GM10847 (cell line): ENCODE results near the gene ZNF646.

ENCODE experiments used
- POLR2A ChIP-seq: IDR thresholded peaks from 2 replicates; pipeline ENCODE4 v1.6.1; 2011; ENCODE audit not compliant: insufficient read length; ENCODE audit errors: extremely low read depth

The ZNF646 gene

DNA sequence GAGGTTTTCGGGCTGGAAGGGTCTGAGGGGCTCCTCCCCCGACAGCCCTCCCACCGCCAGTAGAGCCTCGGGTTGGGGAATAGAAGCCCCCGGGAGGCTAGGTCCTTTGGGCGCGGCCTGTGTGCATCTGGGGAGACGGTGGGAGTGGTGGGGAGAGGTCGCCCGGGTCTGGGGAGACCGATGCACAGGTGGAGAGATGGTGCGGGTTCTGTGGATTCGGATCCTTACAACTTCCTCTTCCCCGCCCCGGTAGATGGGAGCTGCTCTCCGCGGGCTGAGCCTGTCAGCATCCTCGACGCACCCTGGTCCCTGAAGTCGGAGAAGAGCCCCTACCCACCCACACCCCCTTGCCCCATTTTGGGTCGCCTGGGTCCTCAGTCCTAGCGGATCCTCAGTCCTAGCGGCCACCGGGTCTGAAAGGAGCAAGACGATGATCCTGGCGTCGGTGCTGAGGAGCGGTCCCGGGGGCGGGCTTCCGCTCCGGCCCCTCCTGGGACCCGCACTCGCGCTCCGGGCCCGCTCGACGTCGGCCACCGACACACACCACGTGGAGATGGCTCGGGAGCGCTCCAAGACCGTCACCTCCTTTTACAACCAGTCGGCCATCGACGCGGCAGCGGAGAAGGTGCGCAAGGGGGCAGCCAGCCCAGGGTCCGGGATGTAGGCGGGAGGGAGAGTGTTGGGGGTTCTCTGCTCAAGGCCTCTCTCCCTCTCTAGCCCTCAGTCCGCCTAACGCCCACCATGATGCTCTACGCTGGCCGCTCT, 34.8 kb downstream of the ZNF646 start:
- TF ChIP-seq POLR2A: no peak

DNA sequence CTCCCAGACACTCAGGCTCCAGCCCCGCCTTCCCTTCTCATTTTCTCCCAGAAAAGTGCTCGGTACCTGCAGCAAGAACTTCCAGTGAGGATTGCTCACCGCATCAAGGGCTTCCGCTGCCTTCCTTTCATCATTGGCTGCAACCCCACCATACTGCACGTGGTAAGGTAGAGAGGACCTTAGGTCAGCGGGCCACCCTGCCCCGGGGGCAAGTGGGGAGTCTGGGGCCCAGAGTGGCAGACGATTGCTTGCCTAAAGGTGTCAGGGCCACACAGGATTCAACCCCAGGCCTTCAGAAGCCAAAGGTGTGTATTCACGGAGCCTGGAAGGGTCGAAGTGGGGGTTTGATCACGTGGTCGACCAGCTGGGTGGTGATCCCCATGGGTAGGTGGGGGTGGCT, 35.4 kb downstream of the ZNF646 start:
- no peak for TF ChIP-seq POLR2A

DNA sequence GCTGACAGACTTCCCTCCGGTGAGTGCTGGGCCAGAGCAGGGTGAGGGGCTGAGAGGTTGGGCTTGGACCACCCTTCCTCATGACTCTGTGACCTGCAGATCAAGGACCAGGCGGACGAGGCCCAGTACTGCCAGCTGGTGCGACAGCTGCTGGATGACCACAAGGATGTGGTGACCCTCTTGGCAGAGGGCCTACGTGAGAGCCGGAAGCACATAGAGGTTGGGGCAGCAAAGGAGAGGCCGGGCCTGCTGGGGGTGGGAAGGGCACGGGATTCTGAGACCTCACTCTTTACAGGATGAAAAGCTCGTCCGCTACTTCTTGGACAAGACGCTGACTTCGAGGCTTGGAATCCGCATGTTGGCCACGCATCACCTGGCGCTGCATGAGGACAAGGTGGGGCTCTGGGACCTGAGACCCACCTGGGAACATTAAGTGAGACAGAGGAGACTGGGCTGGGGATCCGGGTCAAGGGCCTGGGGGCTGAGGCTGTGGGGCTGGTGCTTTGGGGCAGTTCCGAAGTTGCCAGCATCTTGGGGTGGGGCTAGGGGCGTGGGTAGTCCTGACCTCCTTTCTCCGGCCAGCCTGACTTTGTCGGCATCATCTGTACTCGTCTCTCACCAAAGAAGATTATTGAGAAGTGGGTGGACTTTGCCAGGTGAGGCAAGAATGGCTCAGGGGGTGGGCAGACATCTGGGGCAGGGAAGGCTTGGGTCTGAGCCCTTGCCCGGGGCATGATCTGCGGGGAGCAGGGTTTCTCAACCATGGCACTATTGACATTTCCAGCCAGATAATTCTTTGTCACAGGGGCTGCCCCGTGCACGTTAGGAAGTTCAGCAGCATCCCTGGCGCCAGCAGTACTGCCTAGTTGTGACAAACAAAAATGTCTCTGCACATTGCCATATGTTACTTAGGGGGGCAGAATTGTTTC, 36.1 kb downstream of the ZNF646 start:
- no peak for TF ChIP-seq POLR2A

DNA sequence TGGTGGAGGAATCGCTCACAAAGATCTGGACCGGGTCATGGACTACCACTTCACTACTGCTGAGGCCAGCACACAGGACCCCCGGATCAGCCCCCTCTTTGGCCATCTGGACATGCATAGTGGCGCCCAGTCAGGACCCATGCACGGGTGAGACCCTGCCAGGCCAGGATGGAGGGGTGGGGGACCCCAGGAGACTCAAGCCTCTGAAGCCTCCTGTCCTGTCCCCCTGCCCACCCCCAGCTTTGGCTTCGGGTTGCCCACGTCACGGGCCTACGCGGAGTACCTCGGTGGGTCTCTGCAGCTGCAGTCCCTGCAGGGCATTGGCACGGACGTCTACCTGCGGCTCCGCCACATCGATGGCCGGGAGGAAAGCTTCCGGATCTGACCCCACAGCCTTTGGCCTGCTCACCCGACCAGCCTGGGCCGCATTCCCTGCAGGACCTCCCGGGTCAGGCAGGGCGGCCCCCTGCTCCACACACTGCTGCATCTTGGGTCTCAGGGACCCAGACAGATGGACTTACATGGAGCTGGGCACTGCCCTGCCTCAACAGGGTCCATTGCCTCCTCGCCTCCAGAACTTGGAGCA, 37.8 kb downstream of the ZNF646 start:
- TF ChIP-seq POLR2A: no peak

DNA sequence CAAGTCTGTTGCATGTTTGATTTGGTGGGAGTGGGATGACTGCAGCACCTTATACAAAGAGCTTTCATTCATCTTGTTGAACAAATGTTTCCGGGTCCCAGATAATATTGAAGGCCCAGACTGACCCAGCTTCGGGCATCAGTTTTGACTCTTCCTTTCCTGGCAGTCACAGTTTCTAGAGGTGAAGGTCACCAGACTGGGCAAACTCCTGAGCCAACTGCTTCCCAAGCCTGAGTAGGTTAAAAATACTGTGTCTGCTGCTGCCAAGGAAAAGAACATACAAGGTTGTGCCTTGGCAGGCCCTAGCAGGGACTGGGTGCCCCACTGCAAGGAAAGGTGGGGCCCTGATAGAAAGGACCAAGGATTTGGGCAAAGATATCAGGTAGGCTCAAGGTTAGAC, 38.5 kb downstream of the ZNF646 start:
- no peak for TF ChIP-seq POLR2A

DNA sequence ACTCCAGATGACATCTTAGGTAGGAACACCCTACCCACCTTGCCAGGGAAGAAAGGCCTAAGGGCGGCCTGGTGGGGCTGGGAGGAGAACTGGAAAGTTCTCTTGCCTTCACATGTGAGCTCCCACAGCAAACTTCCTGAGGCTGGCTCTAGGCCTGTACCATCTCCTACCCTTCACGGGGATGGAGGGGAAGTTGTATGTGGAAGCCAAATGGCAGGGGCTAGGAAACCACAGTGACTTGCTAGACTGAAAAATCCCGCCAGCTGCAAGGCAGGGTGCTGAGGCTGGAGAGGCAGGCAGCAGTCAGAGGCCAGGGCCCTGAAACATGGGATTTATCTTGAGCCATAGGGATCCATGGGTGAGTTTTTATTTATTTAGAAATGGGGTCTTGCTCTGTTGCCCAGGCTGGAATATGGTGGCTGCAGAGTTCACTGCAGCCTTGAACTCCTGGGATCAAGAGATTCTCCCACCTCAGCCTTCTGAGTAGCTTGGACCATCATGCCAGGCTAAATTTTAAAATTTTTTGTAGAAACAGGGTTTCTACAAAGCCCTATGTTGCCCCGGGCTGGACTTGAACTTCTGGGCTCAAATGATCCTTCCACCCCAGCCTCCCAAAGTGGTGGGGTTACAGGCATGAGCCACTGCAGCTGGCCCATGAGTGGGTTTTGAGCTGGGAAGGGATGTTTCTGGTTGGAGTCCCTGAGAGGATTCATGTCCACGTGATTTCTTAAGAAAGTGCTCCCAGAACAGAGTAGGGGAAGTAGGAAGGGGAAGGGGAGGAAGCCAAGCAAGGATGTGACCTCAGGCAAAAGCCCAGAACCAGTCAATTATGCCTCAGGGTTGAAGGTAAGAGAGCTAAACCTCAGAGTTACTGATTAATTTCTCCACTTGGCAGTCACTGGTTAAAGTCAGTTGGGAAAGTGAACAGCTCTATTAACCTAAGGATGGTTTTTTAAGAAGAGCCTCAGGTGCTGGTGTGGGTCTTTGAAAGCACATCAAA, 39.2 kb downstream of the ZNF646 start:
- TF ChIP-seq POLR2A: no peak

DNA sequence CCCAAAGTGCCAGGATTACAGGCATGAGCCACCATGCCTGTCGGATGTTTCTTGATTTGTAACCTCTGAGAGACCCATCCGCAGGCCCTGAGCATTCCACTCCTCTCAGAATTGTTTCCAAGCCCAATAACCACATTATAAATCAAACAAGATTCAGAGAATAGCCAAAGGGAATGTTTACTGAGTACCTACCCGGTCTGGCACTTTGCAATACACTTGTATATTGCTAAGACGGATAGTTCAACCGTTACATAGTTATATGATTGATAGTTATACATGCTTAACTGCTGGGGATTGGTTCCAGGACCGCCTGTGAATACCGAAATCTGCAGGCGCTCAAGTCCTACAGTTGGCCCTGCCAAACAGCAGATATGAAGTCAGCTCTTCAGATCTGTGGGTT, 40.2 kb downstream of the ZNF646 start:
- TF ChIP-seq POLR2A: no peak

DNA sequence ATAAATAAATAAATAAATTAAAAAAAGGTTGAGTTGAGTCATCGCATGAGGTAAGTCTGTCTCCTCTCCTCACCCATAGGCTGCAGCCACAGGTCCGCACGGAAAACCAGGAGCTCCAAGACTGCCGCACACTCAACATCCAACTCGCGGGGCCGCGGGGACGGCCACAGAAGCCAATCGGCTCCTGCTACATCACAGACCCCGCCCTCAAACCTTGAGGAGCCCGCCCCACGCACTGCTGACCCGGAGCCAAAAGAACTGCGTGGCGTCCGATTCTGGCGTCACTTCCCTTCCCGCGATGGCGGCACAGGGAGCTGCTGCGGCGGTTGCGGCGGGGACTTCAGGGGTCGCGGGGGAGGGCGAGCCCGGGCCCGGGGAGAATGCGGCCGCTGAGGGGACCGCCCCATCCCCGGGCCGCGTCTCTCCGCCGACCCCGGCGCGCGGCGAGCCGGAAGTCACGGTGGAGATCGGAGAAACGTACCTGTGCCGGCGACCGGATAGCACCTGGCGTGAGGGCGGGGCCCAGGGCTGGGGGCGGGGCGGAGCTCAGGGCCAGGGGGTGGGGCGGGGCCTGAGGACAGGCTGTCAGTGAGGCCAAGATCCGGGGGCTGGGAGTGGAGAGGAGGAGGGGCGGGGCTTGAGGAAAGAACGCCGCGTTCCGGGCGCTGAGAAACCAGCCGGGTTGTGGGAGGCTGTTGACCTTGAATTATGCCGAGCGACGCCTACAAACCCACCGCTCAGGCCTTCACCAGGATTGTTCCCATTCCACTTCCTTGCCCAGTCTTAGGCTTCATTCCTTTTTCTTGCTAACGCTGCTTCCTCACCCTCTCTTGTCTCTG, 43.4 kb downstream of the ZNF646 start, which contains the start of gene KAT8:
Gene KAT8, plus strand, starts transcription at position 281 of the 839 bp plus-strand sequence. Its CDS starts 18 bp downstream, at position 299.
- TF ChIP-seq POLR2A: peak; percentile 91

DNA sequence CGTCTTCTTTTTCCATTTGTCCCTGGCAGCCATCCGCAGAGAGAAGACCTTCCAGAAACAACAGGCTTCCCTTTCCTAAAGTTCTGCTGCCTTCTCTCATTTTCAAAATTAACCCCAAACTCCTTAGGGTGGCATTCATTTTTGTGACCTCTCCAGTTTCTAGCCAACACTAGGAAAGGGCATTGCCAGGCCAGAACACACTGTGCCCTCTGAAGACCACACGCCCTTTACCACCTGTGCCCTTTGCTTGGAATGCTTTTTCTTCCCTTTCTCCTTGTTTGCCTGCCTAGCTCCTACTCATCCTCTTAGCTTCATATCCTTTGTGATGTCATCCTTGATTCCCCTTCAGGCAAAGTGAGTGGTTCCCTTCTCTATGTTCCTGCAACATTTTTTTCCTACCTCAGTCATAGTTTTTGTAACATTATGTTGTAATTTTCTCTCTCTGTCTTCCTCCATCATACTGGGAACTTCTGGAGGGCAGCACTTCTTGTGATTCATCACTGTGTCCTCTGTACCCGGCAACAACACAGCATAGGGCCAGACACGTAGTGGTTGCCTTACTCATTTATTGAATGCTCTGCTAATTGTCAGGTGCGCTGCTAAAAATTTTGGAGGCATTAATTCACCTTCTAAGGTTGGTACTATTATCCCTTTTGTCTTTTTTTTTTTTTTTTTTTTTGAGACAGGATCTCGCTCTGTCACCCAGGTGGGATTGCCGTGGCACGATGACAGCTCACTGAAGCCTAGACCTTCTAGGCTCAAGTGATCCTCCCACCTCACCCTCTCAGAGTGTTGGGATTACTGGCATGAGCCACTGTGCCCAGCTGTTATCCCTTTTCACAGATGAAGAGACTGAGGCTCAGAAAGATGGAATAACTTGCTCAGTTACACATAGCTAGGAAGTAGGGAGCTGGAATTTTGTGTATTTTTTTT, 44.3 kb downstream of the ZNF646 start:
- TF ChIP-seq POLR2A: no peak

DNA sequence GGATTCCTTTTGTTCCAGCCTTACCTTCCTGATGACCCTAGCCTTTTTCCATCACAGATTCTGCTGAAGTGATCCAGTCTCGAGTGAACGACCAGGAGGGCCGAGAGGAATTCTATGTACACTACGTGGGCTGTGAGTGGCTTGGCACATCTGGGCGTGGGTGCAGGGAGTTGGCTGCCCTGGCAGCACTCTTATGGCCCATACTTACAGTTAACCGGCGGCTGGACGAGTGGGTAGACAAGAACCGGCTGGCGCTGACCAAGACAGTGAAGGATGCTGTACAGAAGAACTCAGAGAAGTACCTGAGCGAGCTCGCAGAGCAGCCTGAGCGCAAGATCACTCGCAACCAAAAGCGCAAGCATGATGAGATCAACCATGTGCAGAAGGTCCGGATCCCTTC, 45.9 kb downstream of the ZNF646 start:
- no peak for TF ChIP-seq POLR2A

DNA sequence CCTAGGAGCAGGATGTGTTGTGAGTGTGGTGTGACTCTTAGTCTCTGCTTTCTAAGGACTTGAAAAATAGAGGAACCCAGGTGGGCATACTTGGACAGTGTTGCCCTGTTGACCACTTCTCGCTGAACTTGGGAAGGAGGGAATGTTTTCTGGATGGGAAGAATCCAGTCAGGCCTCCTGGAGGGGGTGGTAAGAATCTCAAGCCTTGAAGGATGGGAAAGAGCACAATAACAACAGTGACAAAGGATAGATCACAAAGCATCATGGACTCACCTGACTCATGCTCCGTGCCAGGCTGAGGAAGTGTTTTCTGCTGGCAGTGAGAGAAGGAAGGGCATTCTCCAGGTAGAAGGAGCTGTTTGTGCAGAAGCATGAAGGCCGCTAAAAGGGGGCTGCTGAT, 51.6 kb downstream of the ZNF646 start:
- no peak for TF ChIP-seq POLR2A

DNA sequence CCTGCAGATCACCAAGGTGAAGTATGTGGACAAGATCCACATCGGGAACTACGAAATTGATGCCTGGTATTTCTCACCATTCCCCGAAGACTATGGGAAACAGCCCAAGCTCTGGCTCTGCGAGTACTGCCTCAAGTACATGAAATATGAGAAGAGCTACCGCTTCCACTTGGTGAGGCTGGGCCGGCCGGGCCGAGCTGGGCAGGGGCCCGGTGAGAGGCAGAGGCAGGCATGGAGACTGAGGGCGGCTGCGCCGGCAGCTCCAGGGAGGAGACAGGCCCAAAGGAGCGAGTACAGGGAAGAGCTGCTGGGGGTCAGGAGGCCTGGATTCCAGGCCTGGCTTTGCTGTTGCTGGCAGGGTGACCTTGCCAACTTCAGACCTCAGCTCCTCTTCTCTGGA, 53.0 kb downstream of the ZNF646 start:
- TF ChIP-seq POLR2A: no peak
